Caco-2 (cell line): ENCODE data around the gene NKX1-1. TPM values are rescaled to one million over a fixed set of nuclear protein-coding genes. Genes with fewer than 3 reads are reported as not detected.

ENCODE experiments used
- BruUV-seq: library from RNA; stranded (reverse); fragments of 400-500 nt; replicated peaks from 2 replicates; lab custom pipeline; 2021; lab: Mats Ljungman, UMichigan
- CTCF ChIA-PET: fragments of 300-600 bp; sonication (Branson Sonifier 250); formaldehyde crosslinking; loops from one replicate; lab custom pipeline; 2022; ENCODE audit warnings: antibody characterized with exemption; lab: Charles Lee
- POLR2A ChIA-PET: fragments of 300-600 bp; sonication (Branson Sonifier 250); formaldehyde crosslinking; loops from one replicate; lab custom pipeline; 2022; ENCODE audit warnings: antibody characterized with exemption; lab: Charles Lee
- DNase-seq, 2 experiments: peaks; one replicate each; pipeline versions ENCODE4 v3.0.0 to v3.0.0-alpha.2; 2020 to 2022
- H3K27me3 ChIP-seq: replicated peaks from 2 replicates; pipeline ENCODE4 v1.6.0; 2011; ENCODE audit warnings: low read length; ENCODE audit not compliant: control insufficient read depth, insufficient read depth
- H3K36me3 ChIP-seq: 2 replicates; pipeline ENCODE4 v1.5.1; 2011; ENCODE audit warnings: low read length; ENCODE audit not compliant: control insufficient read depth, insufficient read depth
- H3K4me1 ChIP-seq: fragments of 250-450 bp; sonication (Bioruptor Pico); 2 replicates; pipeline ENCODE4 v1.5.1; 2020; ENCODE audit warnings: mild to moderate bottlenecking
- H3K4me3 ChIP-seq: 2 replicates; pipeline ENCODE4 v1.5.1; 2011; ENCODE audit warnings: low read depth, mild to moderate bottlenecking, control low read depth, low read length
- H3K9me3 ChIP-seq: fragments of 250-450 bp; sonication (Bioruptor Pico); 2 replicates; pipeline ENCODE4 v1.5.1; 2020; ENCODE audit warnings: mild to moderate bottlenecking, moderate library complexity
- H3K27ac Mint-ChIP-seq: one replicate; pipeline ENCODE4 v1.8.0; 2022; ENCODE audit warnings: mixed read lengths; ENCODE audit not compliant: unreplicated experiment
- H3K27me3 Mint-ChIP-seq: one replicate; pipeline ENCODE4 v1.8.0; 2022; ENCODE audit warnings: mixed read lengths; ENCODE audit not compliant: insufficient read depth, unreplicated experiment
- H3K36me3 Mint-ChIP-seq: one replicate; pipeline ENCODE4 v1.8.0; 2022; ENCODE audit warnings: mild to moderate bottlenecking, mixed read lengths; ENCODE audit not compliant: insufficient read depth, unreplicated experiment
- H3K4me1 Mint-ChIP-seq: one replicate; pipeline ENCODE4 v1.8.0; 2022; ENCODE audit warnings: low read depth, mixed read lengths; ENCODE audit not compliant: unreplicated experiment
- H3K4me3 Mint-ChIP-seq: one replicate; pipeline ENCODE4 v1.8.0; 2022; ENCODE audit warnings: mild to moderate bottlenecking, moderate library complexity, mixed read lengths; ENCODE audit not compliant: unreplicated experiment
- H3K9me3 Mint-ChIP-seq: one replicate; pipeline ENCODE4 v1.8.0; 2022; ENCODE audit warnings: mixed read lengths; ENCODE audit not compliant: unreplicated experiment
- intact Hi-C: fragments of 100-400 bp; cut with micrococcal nuclease; formaldehyde crosslinking; loops from one replicate; pipeline ENCODE4 v1.10.0; 2022; ENCODE audit not compliant: unreplicated experiment
- total RNA-seq: library from RNA; stranded (reverse); gene quantifications from 2 replicates; pipeline ENCODE4 v1.2.3, GENCODE V29; 2022
- TF ChIP-seq, protein P1 (sequence below), 2 experiments: fragments of 200-600 bp in 1 of 2; IDR thresholded peaks; 1 replicate in 1 of 2; 2 replicates in 1 of 2; pipeline versions ENCODE4 v1.5.1 to v1.8.0; 2011 to 2022; ENCODE audit warnings: antibody characterized with exemption in 1 of 2, control low read depth in 1 of 2, inconsistent platforms in 1 of 2, low read depth in 1 of 2, low read length in 1 of 2, mild to moderate bottlenecking in 1 of 2, moderate library complexity in 1 of 2; ENCODE audit not compliant: insufficient read depth in 1 of 2, severe bottlenecking in 1 of 2, unreplicated experiment in 1 of 2

The NKX1-1 gene
- total RNA-seq, 1 experiment from 2014 or later = not detected

DNA sequence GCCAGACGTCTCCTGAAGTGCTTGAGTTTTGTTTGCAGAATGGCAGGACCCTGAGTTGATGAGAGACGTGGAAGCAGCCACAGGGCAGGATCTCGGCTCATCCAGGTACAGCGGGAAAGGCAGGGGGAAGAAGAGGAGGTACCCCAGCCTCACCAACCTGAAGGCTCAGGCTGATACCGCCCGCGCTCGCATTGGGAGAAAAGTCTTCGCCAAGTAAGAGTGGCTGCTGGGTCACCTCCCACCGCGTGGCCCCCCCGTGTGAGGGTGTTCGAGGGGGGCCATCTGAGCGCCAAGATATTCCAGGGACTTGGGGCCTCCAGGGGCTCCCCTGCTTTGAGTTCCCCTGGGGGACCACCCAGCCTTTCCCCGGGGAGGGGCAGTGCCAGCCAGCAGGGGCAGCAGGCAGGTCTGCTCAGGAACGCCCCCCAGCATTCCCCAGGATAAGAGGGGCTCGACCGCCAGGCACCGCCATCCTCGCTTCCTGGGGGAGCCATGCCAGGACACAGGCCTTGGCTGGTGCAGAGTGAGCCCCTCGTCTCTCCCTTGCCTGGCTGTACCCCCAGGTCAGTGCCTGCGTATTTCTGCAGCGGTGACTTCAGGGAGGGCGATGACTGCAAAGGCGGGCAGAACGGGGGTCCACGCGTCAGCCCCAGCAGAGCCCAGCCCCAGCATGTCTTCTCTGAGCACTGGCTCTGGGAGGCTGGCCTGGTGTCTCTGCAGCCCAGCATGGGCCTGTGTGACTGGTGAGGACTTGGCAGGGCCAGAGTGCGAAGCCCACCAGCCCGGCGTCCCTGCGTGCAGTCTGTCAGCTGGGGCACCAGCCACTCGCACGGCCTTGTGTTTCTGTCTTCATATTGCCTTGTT lies 22.3 kb downstream of the NKX1-1 start:
- Mint-ChIP-seq H3K36me3 (no peaks in the 10 kb centered on the region), H3K4me1 (no peaks in the 10 kb centered on the region), H3K27ac (no peak overlapping the region), H3K4me3 (no peak overlapping the region), H3K27me3 (no peaks in the 10 kb centered on the region), H3K9me3 (peaks cover 10% of the 10 kb centered on the region)
- intact Hi-C loops = no loop called here
- BruUV-seq = no TSS peak
- ChIA-PET POLR2A (no interaction called here), CTCF (no interaction called here)
- no peak for DNase-seq
- no peak overlapping the region for H3K4me3 ChIP-seq
- TF ChIP-seq, protein P1, sequence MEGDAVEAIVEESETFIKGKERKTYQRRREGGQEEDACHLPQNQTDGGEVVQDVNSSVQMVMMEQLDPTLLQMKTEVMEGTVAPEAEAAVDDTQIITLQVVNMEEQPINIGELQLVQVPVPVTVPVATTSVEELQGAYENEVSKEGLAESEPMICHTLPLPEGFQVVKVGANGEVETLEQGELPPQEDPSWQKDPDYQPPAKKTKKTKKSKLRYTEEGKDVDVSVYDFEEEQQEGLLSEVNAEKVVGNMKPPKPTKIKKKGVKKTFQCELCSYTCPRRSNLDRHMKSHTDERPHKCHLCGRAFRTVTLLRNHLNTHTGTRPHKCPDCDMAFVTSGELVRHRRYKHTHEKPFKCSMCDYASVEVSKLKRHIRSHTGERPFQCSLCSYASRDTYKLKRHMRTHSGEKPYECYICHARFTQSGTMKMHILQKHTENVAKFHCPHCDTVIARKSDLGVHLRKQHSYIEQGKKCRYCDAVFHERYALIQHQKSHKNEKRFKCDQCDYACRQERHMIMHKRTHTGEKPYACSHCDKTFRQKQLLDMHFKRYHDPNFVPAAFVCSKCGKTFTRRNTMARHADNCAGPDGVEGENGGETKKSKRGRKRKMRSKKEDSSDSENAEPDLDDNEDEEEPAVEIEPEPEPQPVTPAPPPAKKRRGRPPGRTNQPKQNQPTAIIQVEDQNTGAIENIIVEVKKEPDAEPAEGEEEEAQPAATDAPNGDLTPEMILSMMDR (IDR thresholded peaks at IDR 0.05; ENCODE audit: insufficient read depth in 1 of 2, low read depth in 1 of 2, low read length in 1 of 2, severe bottlenecking in 1 of 2, unreplicated experiment in 1 of 2) = no peak
- no peaks in the 10 kb centered on the region for H3K9me3 ChIP-seq
- H3K27me3 ChIP-seq = no peaks in the 10 kb centered on the region
- H3K36me3 ChIP-seq = no peaks in the 10 kb centered on the region
- no peaks in the 10 kb centered on the region for H3K4me1 ChIP-seq

DNA sequence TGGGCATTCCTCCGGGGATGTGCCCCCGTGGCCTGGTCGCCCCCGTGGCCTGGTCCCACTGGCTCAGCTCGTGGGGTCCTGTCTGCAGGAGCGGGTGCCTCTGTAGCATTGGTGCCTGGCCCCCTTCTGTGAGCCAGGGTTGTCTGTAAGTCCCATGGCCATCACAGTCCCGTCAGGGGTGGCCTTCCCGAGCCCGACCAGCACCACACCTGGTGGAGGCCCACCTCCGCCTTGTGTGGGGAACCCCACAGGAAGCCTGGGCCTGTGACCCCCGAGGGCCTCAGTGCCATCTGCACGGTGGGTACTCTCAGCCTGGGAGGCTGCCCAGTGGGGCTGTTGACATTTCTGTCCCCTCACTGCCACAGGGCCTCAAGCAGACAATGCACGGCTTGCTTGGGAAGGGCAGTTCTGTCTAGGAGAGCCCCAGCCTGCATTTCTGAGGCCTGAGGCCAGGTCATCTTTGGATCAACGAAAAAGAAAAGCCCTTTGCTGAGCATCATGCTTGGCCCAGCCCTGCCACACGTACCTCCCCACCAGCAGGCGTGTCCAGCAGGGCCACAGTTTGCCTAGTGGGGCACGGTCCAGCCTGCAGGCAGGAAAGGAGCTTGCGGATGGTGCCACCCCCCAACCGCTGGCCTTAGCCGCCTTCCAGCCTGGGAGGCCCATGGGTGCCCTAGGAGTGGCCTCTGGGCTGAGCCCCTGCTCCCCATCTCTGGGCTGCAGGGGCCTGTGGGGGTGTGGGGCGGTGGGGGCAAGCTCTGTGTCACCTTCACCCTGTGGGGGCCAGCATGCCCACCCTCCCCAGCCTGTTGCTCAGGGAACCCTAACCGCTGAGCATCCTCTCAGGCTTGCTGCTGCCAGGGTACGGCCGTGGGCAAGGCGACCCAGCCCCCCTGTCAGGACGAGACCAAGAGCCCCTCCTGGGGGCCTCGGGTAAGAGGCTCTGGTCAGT lies 23.2 kb downstream of the NKX1-1 start:
- Histone ChIP-seq H3K9me3 (no peaks in the 10 kb centered on the region), H3K27me3 (no peaks in the 10 kb centered on the region), H3K36me3 (no peaks in the 10 kb centered on the region), H3K4me1 (no peaks in the 10 kb centered on the region), H3K4me3 (no peak overlapping the region)
- POLR2A ChIA-PET = no interaction called here
- CTCF ChIA-PET = no interaction called here
- H3K4me1 Mint-ChIP-seq = no peaks in the 10 kb centered on the region
- no peak overlapping the region for H3K27ac Mint-ChIP-seq
- no peaks in the 10 kb centered on the region for H3K36me3 Mint-ChIP-seq
- peaks cover under 1% of the 10 kb centered on the region for H3K9me3 Mint-ChIP-seq
- no TSS peak for BruUV-seq
- no peak for DNase-seq
- intact Hi-C loops = no loop called here
- H3K27me3 Mint-ChIP-seq = no peaks in the 10 kb centered on the region
- TF ChIP-seq, protein P1 (IDR thresholded peaks at IDR 0.05; ENCODE audit: insufficient read depth in 1 of 2, low read depth in 1 of 2, low read length in 1 of 2, severe bottlenecking in 1 of 2, unreplicated experiment in 1 of 2) = no peak
- H3K4me3 Mint-ChIP-seq = no peak overlapping the region

DNA sequence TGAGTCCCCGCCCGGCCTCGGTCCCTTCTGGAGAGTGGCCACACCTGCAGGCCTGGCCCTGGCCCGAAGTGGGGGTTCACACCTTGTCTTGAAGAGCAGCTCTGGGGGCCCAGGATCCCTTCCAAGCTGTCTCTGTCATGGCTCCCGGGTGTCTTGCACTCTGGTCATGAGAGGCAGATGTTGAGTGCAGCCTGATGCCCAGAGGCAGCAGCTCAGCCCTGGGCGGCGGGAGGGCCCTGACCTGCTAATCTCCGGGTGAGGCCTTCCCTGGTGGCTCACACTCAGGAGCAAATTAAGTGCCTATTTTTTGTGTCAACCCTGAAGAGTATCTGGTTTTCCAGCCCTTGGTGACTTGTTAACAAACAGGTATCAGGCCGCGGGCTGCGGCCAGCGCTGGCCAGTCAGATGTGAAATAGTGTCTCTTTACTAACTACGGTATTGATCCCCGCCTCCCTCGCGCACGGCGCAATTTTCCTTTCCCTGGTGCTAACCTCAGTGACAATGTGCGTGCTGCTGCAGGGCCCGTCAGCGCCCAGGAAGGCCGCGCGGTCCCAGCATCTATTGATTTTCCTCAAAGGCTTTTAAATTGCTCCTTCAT lies 24.2 kb downstream of the NKX1-1 start:
- Histone ChIP-seq H3K27me3 (no peaks in the 10 kb centered on the region), H3K4me3 (no peak overlapping the region), H3K9me3 (no peaks in the 10 kb centered on the region), H3K4me1 (no peaks in the 10 kb centered on the region), H3K36me3 (no peaks in the 10 kb centered on the region)
- H3K4me3 Mint-ChIP-seq = no peak overlapping the region
- H3K4me1 Mint-ChIP-seq = no peaks in the 10 kb centered on the region
- CTCF ChIA-PET = interaction anchor here (0.7 kb wide), 1 partner anchor 223 kb away, joined by 13 read pairs; no protein-coding TSS in a partner anchor
- H3K9me3 Mint-ChIP-seq = no peaks in the 10 kb centered on the region
- no peak overlapping the region for H3K27ac Mint-ChIP-seq
- TF ChIP-seq, protein P1 (IDR thresholded peaks at IDR 0.05; ENCODE audit: insufficient read depth in 1 of 2, low read depth in 1 of 2, low read length in 1 of 2, severe bottlenecking in 1 of 2, unreplicated experiment in 1 of 2) = no peak
- no peak for DNase-seq
- POLR2A ChIA-PET = no interaction called here
- H3K36me3 Mint-ChIP-seq = no peaks in the 10 kb centered on the region
- no peaks in the 10 kb centered on the region for H3K27me3 Mint-ChIP-seq
- BruUV-seq = no TSS peak
- intact Hi-C loops = no loop called here
